ENCODE measurements around the gene SCGB3A1.

Gene SCGB3A1

GRCh38 chr5:180607861-180608571, 16.7 kb upstream of the SCGB3A1 start:
- no peak overlapping the region for H3K4me3 ChIP-seq
- H3K27ac ChIP-seq = no peak overlapping the region

DNA sequence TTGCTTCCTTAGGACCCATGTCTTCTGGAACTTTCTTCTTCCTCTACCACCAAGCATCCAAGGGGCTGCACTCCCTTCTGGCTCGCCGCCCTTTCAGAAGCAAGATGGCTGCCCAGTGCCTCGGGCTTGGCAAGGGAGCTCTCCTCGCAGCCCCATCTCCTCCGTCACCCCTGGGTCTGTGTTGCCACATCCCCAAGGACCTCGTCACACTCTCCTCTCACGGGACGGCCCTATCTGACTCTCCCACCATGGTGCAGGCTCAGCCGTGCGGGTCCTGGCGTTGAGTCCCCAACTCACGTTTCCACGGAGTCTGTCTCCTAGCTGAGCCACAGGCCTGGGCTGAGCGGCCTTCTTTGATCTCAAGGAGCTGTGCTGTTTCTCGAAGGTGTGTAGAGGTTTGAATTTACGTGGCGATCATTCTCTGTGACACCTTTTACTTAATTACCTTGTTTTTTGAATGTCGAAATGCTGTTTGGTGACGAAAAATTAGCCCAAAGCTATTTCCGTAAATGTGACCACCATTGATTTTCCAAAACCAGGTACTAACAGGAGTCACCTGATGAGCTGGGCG, 15.0 kb upstream of the SCGB3A1 start:
- Histone ChIP-seq H3K27ac (no peak overlapping the region), H3K4me3 (no peak overlapping the region)

DNA sequence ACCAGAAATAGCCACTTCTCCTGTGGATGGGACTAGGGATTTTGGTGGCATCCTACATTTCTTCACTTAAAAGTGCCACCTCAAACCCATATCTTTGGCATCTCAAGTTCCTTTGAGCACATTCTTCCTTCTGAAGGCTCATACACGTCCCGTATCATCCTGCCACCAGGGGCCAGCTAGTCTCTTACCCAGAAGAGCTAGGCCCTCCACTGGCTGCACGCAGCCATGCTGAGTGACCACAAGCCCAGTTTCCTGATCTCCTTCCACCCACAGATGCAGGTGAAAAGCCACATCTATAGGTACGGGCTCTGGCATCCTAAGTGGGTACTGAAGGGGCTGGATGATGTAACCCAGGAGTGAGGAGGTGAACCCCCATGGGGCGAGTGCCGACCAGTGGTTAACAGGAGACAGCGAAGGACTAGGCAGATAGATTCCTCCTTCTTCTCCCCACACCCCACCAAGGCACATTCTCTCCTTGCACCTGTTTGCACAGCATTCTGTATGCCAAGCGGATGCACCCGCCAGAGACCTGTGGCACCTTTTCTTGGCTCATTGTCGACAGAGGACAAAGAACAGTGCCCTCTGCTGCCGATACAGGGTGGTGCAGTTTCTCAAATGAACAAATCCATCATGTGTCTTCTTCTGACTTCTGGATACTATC, 14.4 kb upstream of the SCGB3A1 start:
- no peak overlapping the region for H3K4me3 ChIP-seq
- H3K27ac ChIP-seq = no peak overlapping the region

DNA sequence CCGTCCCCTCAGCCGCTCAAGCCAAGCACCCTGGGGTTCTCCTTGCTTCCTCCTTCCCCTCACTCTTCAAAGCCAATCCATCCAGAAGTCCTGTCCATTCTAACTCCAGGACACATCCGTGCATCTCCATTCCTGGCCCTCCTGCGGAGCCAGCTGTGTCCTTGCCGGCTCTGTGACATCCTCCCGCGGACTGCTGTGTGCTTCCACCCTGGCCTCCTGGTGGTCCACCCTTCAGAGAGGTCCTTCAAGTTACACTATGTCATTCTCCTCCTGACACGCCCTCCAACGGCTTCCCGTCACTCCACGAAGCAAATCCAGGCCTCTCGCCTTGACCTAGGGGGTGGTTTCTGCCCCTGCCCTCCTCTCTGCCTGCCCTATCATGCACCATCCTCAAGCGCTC, 13.0 kb upstream of the SCGB3A1 start:
- H3K4me3 ChIP-seq = no peak overlapping the region
- H3K27ac ChIP-seq = no peak overlapping the region

- Histone ChIP-seq H3K4me3 (no peak overlapping the region), H3K27ac (no peak overlapping the region)
Measured at GRCh38 chr5:180603076-180603594, 11.8 kb upstream of the SCGB3A1 start.

DNA sequence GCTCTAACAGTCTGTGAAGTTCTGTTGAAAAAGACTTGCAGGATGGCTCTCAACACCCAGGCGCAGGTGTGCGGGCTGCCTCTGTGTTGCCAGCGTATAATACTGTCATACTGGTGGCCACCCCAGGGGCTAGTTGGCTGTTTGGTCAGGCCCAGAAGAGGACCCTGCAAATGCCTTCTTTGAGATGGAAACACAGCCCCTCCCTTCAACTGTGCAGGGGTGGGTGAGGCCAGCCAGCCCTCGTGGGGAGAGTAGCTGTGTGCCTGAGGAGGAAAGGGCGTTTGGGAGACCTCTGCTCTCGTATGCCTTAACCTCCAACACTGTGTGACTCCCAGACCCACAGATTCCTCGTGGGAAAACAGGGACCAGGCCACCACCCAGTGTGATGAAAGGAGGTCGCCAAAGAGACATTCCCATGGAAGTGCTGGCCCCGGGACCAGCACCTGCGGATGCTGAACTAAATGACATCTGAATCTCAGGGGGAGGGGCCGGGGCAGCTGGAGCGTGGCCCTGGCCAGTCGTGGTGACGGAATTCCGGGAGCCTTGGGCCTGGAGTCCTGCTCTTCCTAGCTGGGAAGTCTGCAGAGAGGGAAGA, 11.3 kb upstream of the SCGB3A1 start:
- H3K27ac ChIP-seq = no peak overlapping the region
- H3K4me3 ChIP-seq = no peak overlapping the region

GRCh38 chr5:180601591-180602480, 10.5 kb upstream of the SCGB3A1 start:
- Histone ChIP-seq H3K4me3 (no peak overlapping the region), H3K27ac (no peak overlapping the region)

DNA sequence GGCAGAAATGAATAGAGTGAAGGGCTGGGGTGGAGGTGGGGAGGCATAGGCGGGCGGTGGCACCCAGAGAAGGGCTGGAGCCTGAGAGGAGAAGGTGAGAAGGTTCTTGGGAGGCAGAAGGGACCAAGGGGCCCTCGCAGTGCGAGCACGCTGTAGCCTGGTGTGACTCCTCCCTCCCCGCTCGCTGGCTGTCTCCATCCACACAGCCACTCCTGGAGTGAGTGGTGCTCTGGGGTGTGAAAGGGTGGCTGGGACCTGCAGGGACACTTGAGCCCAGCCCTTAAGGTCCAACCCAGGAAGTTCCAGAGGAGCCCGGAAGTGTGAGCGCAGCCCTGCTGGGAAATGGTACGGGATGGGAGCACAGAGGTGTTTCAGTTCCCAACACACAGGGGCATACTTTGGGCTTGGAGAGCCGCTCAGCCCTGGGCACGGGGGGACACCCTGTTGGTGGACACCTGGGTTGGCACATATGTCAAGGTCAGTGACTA, 9.3 kb upstream of the SCGB3A1 start:
- Histone ChIP-seq H3K4me3 (no peak overlapping the region), H3K27ac (no peak overlapping the region)

DNA sequence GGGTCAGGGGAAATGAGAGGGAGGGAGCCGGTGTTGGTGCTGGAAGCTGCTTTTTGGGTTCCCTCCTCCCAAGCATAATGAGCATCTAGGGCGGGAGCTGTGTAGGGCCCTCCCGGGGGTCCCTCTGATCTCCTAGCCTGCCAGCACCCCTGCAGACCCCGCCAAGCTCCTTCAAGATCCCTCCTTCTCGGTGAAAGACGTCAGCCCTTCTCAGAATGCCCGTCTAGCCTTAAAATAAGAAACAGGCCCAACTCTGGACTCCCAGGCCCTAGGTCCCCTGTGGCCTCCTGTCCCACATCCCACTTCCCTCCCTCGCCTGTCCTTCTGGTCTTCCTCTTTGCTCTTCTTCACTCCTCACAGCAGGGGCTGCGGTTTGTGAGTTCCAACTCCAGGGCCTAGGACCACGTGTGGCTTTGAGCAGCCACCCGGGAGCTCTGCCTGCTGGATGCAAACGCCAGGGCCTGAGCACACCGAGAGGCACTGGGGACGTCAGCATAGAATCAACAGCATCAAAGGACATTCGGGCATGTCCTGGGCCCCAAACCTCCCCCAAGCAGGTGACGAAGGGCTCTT, 8.8 kb upstream of the SCGB3A1 start:
- no peak overlapping the region for H3K4me3 ChIP-seq
- H3K27ac ChIP-seq = no peak overlapping the region

- Histone ChIP-seq H3K4me3 (no peak overlapping the region), H3K27ac (no peak overlapping the region)
Measured at GRCh38 chr5:180599590-180599914, 8.3 kb upstream of the SCGB3A1 start.

GRCh38 chr5:180598797-180599589, 7.7 kb upstream of the SCGB3A1 start:
- no peak overlapping the region for H3K4me3 ChIP-seq

GRCh38 chr5:180598316-180598701, 7.0 kb upstream of the SCGB3A1 start:
- Histone ChIP-seq H3K4me3 (no peak overlapping the region), H3K27ac (no peak overlapping the region)

More at GRCh38 chr5:180598797-180599589, 7.7 kb upstream of the SCGB3A1 start:
- no peak overlapping the region for H3K27ac ChIP-seq

DNA sequence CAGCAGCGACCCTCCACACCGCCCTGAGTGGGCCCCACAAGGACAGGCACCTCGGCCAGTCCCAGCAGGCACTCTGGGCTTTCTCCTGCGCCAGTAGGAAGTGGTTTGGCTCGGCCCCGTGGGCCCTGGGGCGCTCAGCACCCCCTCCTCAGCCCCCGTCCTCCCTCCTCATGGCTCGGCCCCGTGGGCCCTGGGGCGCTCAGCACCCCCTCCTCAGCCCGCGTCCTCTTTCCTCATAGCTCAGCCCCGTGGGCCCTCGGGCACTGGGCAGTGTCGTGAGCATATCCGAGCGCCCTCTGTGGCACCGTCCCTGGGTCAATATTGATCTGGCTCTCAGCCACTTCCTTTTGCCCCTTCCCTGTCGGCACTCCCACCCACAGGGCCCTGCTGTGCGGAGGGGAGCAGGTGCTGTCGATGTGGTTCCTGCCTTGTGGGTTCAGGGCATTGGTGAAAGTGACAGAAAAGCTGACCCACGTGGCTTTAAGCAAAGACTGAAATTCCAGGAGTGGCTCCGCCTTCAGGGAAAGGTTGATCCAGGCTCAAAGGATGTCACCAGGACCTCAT, 5.5 kb upstream of the SCGB3A1 start:
- no peak overlapping the region for H3K4me3 ChIP-seq

GRCh38 chr5:180596115-180596667, 4.9 kb upstream of the SCGB3A1 start:
- Histone ChIP-seq H3K27ac (no peak overlapping the region), H3K4me3 (no peak overlapping the region)

More for the DNA sequence above, 5.5 kb upstream of the SCGB3A1 start:
- H3K27ac ChIP-seq = no peak overlapping the region

GRCh38 chr5:180595381-180596114, 4.2 kb upstream of the SCGB3A1 start:
- no peak overlapping the region for H3K27ac ChIP-seq

GRCh38 chr5:180595046-180595379, 3.7 kb upstream of the SCGB3A1 start:
- Histone ChIP-seq H3K4me3 (no peak overlapping the region), H3K27ac (no peak overlapping the region)

More at GRCh38 chr5:180595381-180596114, 4.2 kb upstream of the SCGB3A1 start:
- no peak overlapping the region for H3K4me3 ChIP-seq

- Histone ChIP-seq H3K4me3 (no peak overlapping the region), H3K27ac (no peak overlapping the region)
Measured at GRCh38 chr5:180594311-180595045, 3.2 kb upstream of the SCGB3A1 start.

Data from skin epidermis (tissue), 12 donors.